DMS53 treated with DMSO at 0.1 percent for 48 hours (cell line): ENCODE measurements around the gene FBXL15.
"Not testable (repeated sequence)": the region's sequence is repeated elsewhere in the genome, so short reads cannot be mapped to it uniquely, and the experiment has no call there.

Experiments
- DNase-seq: peaks from one replicate; lab custom pipeline; 2025; ENCODE audit not compliant: unreplicated experiment; lab: John Stamatoyannopoulos, UW

FBXL15 gene

GRCh38 chr10:102452672-102453340, 32.2 kb downstream of the FBXL15 start:
- DNase-seq, result peak; percentile 61

GRCh38 chr10:102453502-102453901, 32.9 kb downstream of the FBXL15 start:
- no peak for DNase-seq

DNA sequence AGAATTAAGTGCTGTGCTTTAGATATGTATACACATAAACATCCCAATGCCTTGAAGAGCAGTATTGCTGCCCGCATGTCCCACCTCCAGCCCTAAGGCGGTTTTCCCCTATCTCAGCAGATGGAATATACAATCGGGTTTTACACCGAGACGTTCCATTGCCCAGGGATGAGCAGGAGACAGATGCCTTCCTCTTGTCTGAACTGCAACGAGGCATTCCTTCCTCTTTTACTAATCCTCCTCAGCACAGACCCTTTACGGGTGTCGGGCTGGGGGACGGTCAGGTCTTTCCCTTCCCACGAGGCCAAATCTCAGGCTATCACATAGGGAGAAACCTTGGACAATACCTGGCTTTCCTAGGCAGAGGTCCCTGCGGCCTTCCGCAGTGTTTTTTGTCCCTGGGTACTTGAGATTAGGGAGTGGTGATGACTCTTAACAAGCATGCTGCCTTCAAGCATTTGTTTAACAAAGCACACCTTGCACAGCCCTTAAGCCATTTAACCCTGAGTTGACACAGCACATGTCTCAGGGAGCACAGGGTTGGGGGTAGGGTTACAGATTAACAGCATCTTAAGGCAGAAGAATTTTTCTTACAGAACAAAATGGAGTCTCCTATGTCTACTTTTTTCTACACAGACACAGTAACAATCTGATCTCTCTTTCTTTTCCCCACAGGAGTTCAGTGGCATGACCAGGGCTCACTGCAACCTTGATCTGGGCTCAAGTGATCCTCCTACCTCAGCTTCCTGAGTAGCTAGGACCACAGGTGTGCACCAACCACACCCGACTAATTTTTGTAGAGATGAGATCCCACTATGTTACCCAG, 34.2 kb downstream of the FBXL15 start:
- not testable (repeated sequence) for DNase-seq

- peak; percentile 16 for DNase-seq
These were observed 35.3 kb downstream of the FBXL15 start for GRCh38 chr10:102455893-102456471.

- DNase-seq, result no peak
These were observed 37.0 kb downstream of the FBXL15 start for GRCh38 chr10:102457591-102458150.

- no peak for DNase-seq
These were observed 38.0 kb downstream of the FBXL15 start for GRCh38 chr10:102458656-102459055.

DNA sequence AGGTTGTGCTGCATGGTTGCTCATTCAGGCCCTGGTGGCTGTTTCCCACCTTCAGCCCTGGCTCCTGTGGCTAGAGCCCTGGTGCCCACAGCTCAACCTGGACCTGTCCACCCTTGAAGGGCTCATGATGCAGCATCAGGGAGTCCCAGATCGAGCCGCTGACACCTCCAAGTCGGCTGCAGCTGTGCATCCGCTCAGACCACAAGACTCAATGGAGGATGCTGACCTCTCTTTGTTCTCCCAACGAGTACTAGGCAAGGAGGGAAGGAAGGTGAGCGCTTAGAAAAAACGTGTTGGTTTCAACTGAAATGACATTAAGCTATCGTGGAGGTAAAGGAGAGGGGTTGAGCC, 40.2 kb downstream of the FBXL15 start:
- peak; percentile 82 for DNase-seq

GRCh38 chr10:102461187-102462054, 40.8 kb downstream of the FBXL15 start:
- DNase-seq, result peak; percentile 86

- no peak for DNase-seq
These were observed 41.9 kb downstream of the FBXL15 start for GRCh38 chr10:102462512-102463054.

DNA sequence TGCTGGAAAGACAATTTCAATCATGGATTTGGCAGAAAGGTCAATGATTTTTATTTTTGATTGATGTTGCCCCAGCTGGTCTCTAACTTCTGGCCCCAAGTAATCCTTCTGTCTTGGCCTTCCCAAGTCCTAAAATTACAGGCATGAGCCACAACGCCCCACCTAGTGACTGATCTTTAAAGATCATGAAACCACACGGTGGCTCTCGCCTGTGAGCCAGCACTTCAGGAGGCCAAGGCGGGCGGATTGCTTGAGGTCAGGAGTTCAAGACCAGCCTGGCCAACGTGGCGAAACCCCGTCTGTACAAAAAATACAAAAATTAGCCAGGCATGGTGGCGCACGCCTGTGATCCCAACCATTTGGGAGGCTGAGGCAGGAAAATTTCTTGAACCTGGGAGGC, 43.3 kb downstream of the FBXL15 start:
- no peak for DNase-seq

DNA sequence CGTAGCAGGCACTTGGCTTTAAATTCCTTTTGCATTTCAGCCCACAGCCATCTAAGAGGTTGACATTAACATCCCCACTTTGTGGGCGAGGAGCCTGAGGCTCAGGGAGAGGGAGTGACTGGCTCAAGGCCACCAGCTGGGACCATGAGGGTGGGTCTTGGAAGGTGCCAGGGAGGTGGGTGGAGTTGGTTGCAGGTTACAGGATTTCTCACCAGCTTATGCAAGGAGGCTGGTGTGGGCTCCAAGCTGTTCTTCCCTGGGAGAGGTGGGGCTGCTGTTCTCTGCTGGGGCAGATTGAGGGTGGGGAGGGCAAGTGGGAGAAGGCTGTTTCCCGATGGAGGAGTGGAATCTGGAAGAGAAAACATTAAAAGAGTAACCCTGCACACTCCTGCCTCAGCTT, 44.8 kb downstream of the FBXL15 start:
- DNase-seq, result no peak

DNA sequence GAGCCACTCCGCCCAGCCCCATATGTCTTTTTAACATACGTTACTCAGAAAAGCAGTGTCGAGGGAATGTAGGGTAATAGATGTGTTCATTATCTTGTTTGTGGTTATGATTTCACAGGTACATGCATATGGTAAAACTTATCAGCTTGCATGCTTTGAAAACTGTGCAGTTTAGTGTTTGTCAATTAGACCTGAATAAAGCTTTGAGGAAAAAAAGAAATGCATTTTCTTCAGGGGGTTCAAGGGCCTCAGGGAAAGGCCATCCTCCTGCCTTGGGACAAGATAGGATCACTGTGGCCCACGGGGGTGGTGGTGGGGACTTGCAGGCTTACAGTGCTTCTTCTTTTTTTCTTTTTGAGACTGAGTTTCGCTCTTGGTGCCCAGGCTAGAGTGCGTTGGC, 46.7 kb downstream of the FBXL15 start:
- no peak for DNase-seq

GRCh38 chr10:102467971-102468438, 47.4 kb downstream of the FBXL15 start:
- DNase-seq, result no peak

- no peak for DNase-seq
These were observed 48.0 kb downstream of the FBXL15 start for GRCh38 chr10:102468683-102469082.

DNA sequence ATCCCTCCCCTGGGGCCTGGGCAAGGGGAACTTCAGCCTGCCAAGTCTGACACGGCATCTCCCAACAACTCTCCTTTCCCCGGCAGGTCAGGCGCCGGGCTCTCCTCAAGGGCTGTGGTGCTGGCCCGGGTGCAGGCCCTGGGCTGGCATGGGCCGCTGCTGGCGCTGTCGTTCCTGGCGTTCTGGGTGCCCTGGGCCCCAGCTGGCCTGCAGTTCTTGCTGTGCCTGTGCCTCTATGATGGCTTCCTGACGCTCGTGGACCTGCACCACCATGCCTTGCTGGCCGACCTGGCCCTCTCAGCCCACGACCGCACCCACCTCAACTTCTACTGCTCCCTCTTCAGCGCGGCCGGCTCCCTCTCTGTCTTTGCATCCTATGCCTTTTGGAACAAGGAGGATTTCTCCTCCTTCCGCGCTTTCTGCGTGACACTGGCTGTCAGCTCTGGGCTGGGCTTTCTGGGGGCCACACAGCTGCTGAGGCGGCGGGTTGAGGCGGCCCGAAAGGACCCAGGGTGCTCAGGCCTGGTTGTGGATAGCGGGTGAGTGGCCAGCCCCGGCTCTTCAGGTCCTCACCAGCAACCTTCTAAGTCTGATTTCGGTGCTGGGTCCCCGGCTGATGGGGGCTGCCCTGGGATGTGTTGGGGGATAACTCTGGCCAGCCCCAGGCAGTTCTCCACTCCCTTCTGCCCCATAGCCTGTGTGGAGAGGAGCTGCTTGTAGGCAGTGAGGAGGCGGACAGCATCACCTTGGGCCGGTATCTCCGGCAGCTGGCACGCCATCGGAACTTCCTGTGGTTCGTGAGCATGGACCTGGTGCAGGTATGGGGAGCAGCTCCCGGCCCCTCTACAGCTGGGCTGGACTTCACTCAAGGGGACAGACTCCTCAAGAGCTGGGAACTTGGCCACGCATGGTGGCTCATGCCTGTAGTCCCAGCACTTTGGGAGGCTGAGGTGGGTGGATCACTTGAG, 50.2 kb downstream of the FBXL15 start:
- DNase-seq, result no peak
